ENCODE data around the gene ABCF2.

The ABCF2 gene

DNA sequence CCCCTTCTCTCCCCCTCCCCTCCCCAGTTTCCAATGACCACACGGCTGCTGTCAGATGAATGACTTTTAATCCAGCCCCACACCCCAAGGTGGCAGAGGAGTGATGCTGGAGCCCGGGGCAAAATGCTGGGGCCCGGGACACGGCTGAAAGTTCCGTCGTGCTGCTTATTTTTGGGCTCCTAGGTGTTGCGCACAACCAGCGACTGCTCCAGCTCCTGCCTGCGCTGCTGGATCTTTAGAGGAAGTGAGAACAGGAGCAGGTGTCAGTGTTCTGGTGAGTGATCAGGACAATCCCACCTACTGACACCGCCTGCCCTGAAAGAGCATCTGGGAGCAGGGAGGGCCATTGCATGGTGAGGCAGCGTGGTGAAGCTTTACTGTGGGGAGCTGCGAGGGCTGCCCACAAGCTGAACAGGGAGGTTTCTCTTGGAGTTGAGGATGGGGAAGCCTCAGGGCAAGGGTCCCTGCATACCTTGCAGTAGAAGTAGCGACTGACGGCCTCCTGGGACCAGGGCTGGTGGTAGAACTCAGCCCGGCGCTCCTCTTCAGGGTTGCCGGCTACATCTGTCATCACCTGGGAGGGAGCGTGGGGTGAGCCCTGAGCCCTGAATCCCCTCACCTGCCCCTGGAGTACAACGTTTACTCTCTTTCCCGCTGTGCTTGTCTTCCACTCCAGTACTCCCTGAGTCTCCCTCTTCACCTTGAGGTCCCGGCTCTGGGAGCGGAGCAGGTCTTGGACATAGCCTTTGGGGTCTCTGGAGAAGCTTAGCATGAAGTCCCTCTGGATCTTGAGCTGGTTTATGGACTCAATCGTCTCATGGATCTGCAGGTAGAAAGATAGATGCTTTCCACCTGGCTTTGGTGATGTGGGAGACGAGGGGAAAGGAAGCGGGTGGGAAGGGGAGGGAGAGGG lies 12.2 kb upstream of the ABCF2 start:
- no peak for TF ChIP-seq EZH2 (IDR thresholded peaks at IDR 0.05; ENCODE audit: borderline replicate concordance, low read length)
- no peak for TF ChIP-seq CTCF (IDR thresholded peaks at IDR 0.05; ENCODE audit: low read length)
- Histone ChIP-seq H3K79me2 (ENCODE audit: insufficient read depth, low read length) (no peaks in the 10 kb centered on the region), H3K9me2 (ENCODE audit: low read depth, low read length) (no peaks in the 10 kb centered on the region), H3K9me3 (ENCODE audit: low read length) (no peaks in the 10 kb centered on the region), H3K9ac (ENCODE audit: low read length) (no peak overlapping the region), H3K4me2 (ENCODE audit: low read length) (no peak overlapping the region), H3K4me3 (ENCODE audit: low read depth, low read length, poor library complexity, severe bottlenecking) (no peak overlapping the region), H3K4me1 (ENCODE audit: insufficient read depth, low read length, severe bottlenecking) (peaks cover 15% of the 10 kb centered on the region), H2AFZ (ENCODE audit: low read length) (no peak overlapping the region), H3K36me3 (ENCODE audit: insufficient read depth, low read length) (peaks cover 52% of the 10 kb centered on the region), H3K27ac (ENCODE audit: low read depth, low read length, poor library complexity, severe bottlenecking) (no peak overlapping the region), H3F3A (ENCODE audit: insufficient read depth, low read length) (no peaks in the 10 kb centered on the region), H4K20me1 (ENCODE audit: insufficient read depth, low read length) (no peaks in the 10 kb centered on the region), H3K27me3 (ENCODE audit: insufficient read depth, low read length) (no peaks in the 10 kb centered on the region)

DNA sequence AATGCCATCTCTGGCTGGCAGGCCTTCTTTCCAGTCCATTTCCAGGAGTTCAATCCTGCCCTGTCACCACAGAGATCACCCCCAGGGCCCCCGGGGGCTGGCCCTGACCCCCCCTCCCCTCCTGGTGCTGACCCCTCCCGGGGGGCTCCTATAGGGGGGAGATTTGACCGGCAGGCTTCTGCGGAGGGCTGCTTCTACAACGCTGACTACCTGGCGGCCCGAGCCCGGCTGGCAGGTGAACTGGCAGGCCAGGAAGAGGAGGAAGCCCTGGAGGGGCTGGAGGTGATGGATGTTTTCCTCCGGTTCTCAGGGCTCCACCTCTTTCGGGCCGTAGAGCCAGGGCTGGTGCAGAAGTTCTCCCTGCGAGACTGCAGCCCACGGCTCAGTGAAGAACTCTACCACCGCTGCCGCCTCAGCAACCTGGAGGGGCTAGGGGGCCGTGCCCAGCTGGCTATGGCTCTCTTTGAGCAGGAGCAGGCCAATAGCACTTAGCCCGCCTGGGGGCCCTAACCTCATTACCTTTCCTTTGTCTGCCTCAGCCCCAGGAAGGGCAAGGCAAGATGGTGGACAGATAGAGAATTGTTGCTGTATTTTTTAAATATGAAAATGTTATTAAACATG lies 11.3 kb upstream of the ABCF2 start:
- H2AFZ ChIP-seq (ENCODE audit: low read length): no peak overlapping the region
- no peaks in the 10 kb centered on the region for H3K9me3 ChIP-seq (ENCODE audit: low read length)
- no peaks in the 10 kb centered on the region for H3K9me2 ChIP-seq (ENCODE audit: low read depth, low read length)
- H3K4me1 ChIP-seq (ENCODE audit: insufficient read depth, low read length, severe bottlenecking): peaks cover 14% of the 10 kb centered on the region
- H3K9ac ChIP-seq (ENCODE audit: low read length): no peak overlapping the region
- no peaks in the 10 kb centered on the region for H4K20me1 ChIP-seq (ENCODE audit: insufficient read depth, low read length)
- H3K36me3 ChIP-seq (ENCODE audit: insufficient read depth, low read length): peaks cover 56% of the 10 kb centered on the region
- H3K4me2 ChIP-seq (ENCODE audit: low read length): no peak overlapping the region
- no peak overlapping the region for H3K4me3 ChIP-seq (ENCODE audit: low read depth, low read length, poor library complexity, severe bottlenecking)
- no peaks in the 10 kb centered on the region for H3F3A ChIP-seq (ENCODE audit: insufficient read depth, low read length)
- H3K27ac ChIP-seq (ENCODE audit: low read depth, low read length, poor library complexity, severe bottlenecking): no peak overlapping the region
- H3K79me2 ChIP-seq (ENCODE audit: insufficient read depth, low read length): peaks cover 6% of the 10 kb centered on the region; the same call in 1 of the 2 replicates
- no peaks in the 10 kb centered on the region for H3K27me3 ChIP-seq (ENCODE audit: insufficient read depth, low read length)
- TF ChIP-seq CTCF (IDR thresholded peaks at IDR 0.05; ENCODE audit: low read length) (no peak), EZH2 (IDR thresholded peaks at IDR 0.05; ENCODE audit: borderline replicate concordance, low read length) (no peak)

- TF ChIP-seq EZH2 (IDR thresholded peaks at IDR 0.05; ENCODE audit: borderline replicate concordance, low read length) (no peak), CTCF (IDR thresholded peaks at IDR 0.05; ENCODE audit: low read length) (no peak)
- Histone ChIP-seq H3K4me3 (ENCODE audit: low read depth, low read length, poor library complexity, severe bottlenecking) (no peak overlapping the region), H3K4me2 (ENCODE audit: low read length) (no peak overlapping the region), H3K27ac (ENCODE audit: low read depth, low read length, poor library complexity, severe bottlenecking) (no peak overlapping the region), H3K9ac (ENCODE audit: low read length) (no peak overlapping the region), H3K36me3 (ENCODE audit: insufficient read depth, low read length) (peaks cover 60% of the 10 kb centered on the region), H3K79me2 (ENCODE audit: insufficient read depth, low read length) (peaks cover 11% of the 10 kb centered on the region; the same call in 1 of the 2 replicates), H3K9me3 (ENCODE audit: low read length) (no peaks in the 10 kb centered on the region), H3K27me3 (ENCODE audit: insufficient read depth, low read length) (no peaks in the 10 kb centered on the region), H3K9me2 (ENCODE audit: low read depth, low read length) (no peaks in the 10 kb centered on the region), H4K20me1 (ENCODE audit: insufficient read depth, low read length) (no peaks in the 10 kb centered on the region), H2AFZ (ENCODE audit: low read length) (no peak overlapping the region), H3F3A (ENCODE audit: insufficient read depth, low read length) (no peaks in the 10 kb centered on the region), H3K4me1 (ENCODE audit: insufficient read depth, low read length, severe bottlenecking) (peaks cover 11% of the 10 kb centered on the region)
Observed at GRCh38 chr7:151237244-151238189, 10.5 kb upstream of the ABCF2 start.
